Pancreas (tissue), 10 donors: ENCODE measurements around the gene SIGLEC5. TPM values are rescaled to one million over a fixed set of nuclear protein-coding genes. Genes with fewer than 3 reads are reported as not detected.

Experiments used
- ATAC-seq, 4 donors: fragments of 200-7000 bp; cut with Tn5 transposase; one replicate each; pipeline versions ENCODE4 v1.8.0 to v1.9.1; 2020; ENCODE audit warnings: mild to moderate bottlenecking in 4 of 4, moderate library complexity in 4 of 4
- DNase-seq, 6 donors: peaks; one replicate each; pipeline ENCODE4 v3.0.0-alpha.2; 2020
- FAIRE-seq: peaks from 2 replicates; lab custom pipeline; 2012; peaks lifted over from hg19 to GRCh38; lab: Jason Lieb, UNC
- H3K27ac ChIP-seq, 4 donors: fragments of 200-600 bp; sonication (generic); 1 replicate in 3 of 4; 2 replicates in 1 of 4; pipeline versions ENCODE4 v1.5.0 to v1.8.0; 2020
- H3K27me3 ChIP-seq, 4 donors: fragments of 200-600 bp; one replicate each; pipeline ENCODE4 v1.8.0; 2021
- H3K36me3 ChIP-seq, 3 donors: fragments of 200-600 bp; sonication (generic) in 1 of 3; one replicate each; pipeline versions ENCODE4 v1.5.0 to v1.8.0; 2020 to 2021
- H3K4me1 ChIP-seq, 3 donors: fragments of 200-600 bp; one replicate each; pipeline ENCODE4 v1.8.0; 2021
- H3K4me3 ChIP-seq, 4 donors: fragments of 200-600 bp; sonication (generic) in 2 of 4; one replicate each; pipeline versions ENCODE4 v1.5.0 to v1.8.0; 2020 to 2021
- H3K9me3 ChIP-seq, 4 donors: fragments of 200-600 bp; one replicate each; pipeline ENCODE4 v1.8.0; 2021
- WGBS, 2 donors: extraction: QIAGEN DNeasy Blood & Tissue Kit; methylation state at CpG; one replicate each; pipeline ENCODE4 v1.1.7; 2013; 5-methylcytosine and 5-hydroxymethylcytosine counted together
- intact Hi-C, 3 donors: fragments of 100-400 bp; cut with DNase I; formaldehyde crosslinking; loops; one replicate each; pipeline versions ENCODE4 v1.11.1 to v1.14.2; 2022
- polyA plus RNA-seq, 2 donors: library from polyadenylated mRNA; stranded (reverse); fragments of 200-250 nt; gene quantifications; one replicate each; pipeline ENCODE4 v1.2.3, GENCODE V29; 2013
- total RNA-seq, 6 donors: library from RNA; stranded (reverse); fragmentation: NEBNext Ultra II Directional in 4 of 6; extraction: Animal tissue kit (Norgen Biotek cat#: 25700) in 4 of 6; gene quantifications; one replicate each; pipeline versions ENCODE4 v1.2.1 to v1.2.4, GENCODE V29; 2021 to 2023
- TF ChIP-seq, protein P1 (sequence below), 4 donors: fragments of 200-600 bp; sonication (generic) in 3 of 4; IDR thresholded peaks; one replicate each; pipeline versions ENCODE4 v1.5.0 to v1.8.0; 2021; ENCODE audit warnings: antibody characterized with exemption in 4 of 4
- donor health status: healthy with polysubstance abuse.
- donor health status: DM: no; HTN: no; CAD: no; lungs with moderate emphysema.
- donor health status: DM: no; HTN: no; CAD: no.
- donor health status: control.
- donor health status: control.
- donor health status: Bipolar disorder and iron deficiency.
- donor health status: DM: yes; HTN: yes; CAD: no.
- donor health status: DM: no; HTN: no; CAD: no.
- donor health status: DM: no; HTN: no; CAD: no.
- donor health status: DM: yes; HTN: yes; CAD: no.

Gene SIGLEC5
- total and polyA plus RNA-seq, 8 donors: 0.05 to 0.37 (median 0.11) TPM; not detected in 5

DNA sequence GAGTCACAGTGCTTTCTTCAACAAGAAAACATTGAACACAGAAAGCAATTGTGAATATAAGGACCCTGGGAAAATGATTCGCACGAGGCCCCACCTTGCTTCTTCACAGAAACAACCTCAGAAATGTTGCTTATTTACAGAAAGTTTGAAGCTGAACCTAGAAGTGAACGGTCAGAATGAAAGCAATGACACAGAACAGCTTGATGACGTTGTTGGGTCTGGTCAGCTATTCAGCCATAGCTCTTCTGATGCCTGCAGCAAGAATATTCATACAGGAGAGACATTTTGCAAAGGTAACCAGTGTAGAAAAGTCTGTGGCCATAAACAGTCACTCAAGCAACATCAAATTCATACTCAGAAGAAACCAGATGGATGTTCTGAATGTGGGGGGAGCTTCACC, 43.4 kb downstream of the SIGLEC5 start:
- ATAC-seq: no peak
- FAIRE-seq: no peak
- DNase-seq: no peak
- TF ChIP-seq, protein P1, sequence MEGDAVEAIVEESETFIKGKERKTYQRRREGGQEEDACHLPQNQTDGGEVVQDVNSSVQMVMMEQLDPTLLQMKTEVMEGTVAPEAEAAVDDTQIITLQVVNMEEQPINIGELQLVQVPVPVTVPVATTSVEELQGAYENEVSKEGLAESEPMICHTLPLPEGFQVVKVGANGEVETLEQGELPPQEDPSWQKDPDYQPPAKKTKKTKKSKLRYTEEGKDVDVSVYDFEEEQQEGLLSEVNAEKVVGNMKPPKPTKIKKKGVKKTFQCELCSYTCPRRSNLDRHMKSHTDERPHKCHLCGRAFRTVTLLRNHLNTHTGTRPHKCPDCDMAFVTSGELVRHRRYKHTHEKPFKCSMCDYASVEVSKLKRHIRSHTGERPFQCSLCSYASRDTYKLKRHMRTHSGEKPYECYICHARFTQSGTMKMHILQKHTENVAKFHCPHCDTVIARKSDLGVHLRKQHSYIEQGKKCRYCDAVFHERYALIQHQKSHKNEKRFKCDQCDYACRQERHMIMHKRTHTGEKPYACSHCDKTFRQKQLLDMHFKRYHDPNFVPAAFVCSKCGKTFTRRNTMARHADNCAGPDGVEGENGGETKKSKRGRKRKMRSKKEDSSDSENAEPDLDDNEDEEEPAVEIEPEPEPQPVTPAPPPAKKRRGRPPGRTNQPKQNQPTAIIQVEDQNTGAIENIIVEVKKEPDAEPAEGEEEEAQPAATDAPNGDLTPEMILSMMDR (IDR thresholded peaks at IDR 0.05): no peak
- 96 to 99% methylated on average over 4 of the region's 4 CpGs for WGBS, 2 donors
- Histone ChIP-seq H3K27me3 (no peaks in the 10 kb centered on the region), H3K9me3 (peaks cover 0 to 6% (median 0%) of the 10 kb centered on the region in 4 donors), H3K4me1 (no peaks in the 10 kb centered on the region), H3K36me3 (peaks cover 0 to 27% (median 12%) of the 10 kb centered on the region in 3 donors), H3K27ac (no peak overlapping the region), H3K4me3 (no peak overlapping the region)
- intact Hi-C loops: no loop called here

- H3K27ac ChIP-seq: no peak overlapping the region
These were observed 44.0 kb downstream of the SIGLEC5 start for GRCh38 chr19:51586103-51586728.

DNA sequence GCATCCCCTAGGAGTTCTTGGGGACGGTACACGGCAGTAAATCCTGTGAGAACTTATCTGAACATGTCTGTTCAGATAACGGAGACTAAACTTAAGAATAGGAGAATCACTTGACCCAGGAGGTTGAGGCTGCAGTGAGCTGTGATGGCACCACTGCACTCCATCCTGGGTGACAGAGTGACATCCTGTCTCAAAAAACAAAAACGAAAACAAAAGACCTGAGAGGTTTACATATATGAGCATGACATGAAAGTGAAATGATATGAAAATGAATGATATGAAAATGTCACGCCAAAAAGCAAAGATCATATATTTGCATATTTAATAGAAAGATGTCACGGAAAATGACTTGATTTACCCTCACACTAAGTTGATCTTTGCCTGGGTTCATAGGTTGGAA, 53.4 kb downstream of the SIGLEC5 start:
- no peak for FAIRE-seq
- H3K27ac ChIP-seq: no peak overlapping the region
- 92 to 95% methylated on average over 6 of the region's 6 CpGs for WGBS, 2 donors
- peaks cover 6 to 9% (median 6%) of the 10 kb centered on the region in 3 donors for H3K4me1 ChIP-seq
- intact Hi-C loops: no loop called here
- H3K4me3 ChIP-seq: no peak overlapping the region
- no peak for DNase-seq
- peaks cover 0 to 7% (median 4%) of the 10 kb centered on the region in 3 donors for H3K36me3 ChIP-seq
- TF ChIP-seq, protein P1 (IDR thresholded peaks at IDR 0.05): no peak
- H3K27me3 ChIP-seq: no peaks in the 10 kb centered on the region
- no peak for ATAC-seq
- H3K9me3 ChIP-seq: no peaks in the 10 kb centered on the region

More at GRCh38 chr19:51586103-51586728, 44.0 kb downstream of the SIGLEC5 start:
- DNase-seq (no peak), ATAC-seq (no peak), FAIRE-seq (no peak)
- no peaks in the 10 kb centered on the region for H3K4me1 ChIP-seq
- TF ChIP-seq, protein P1 (IDR thresholded peaks at IDR 0.05): no peak
- H3K36me3 ChIP-seq: peaks cover 4 to 32% (median 12%) of the 10 kb centered on the region in 3 donors
- no peak overlapping the region for H3K4me3 ChIP-seq
- WGBS, 2 donors: 97 to 98% methylated on average over 1 of the region's 1 CpG
- no peaks in the 10 kb centered on the region for H3K27me3 ChIP-seq
- intact Hi-C loops: no loop called here
- H3K9me3 ChIP-seq: peaks cover 0 to 6% (median 0%) of the 10 kb centered on the region in 4 donors

DNA sequence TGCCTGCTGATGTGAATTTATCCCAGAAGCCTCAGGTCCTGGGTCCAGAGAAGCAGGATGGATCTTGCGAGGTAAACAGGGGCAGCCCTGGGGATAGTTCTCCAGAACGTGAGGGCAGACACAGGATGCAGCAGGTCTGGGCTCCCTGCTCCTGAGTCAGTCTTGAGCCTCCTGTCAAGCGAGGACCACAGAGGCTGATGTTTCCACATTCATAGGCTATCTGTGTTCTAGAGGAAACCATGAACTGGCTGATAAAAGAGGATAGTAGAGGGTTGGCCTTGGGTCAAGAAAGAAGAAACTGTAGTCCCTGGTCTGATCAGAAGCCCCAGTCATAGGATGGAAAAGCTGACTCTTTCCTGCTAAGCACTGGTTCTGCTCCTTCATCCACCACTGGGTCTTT, 56.9 kb downstream of the SIGLEC5 start:
- no peak for DNase-seq
- no peak for FAIRE-seq
- no peak for ATAC-seq
- H3K36me3 ChIP-seq: no peaks in the 10 kb centered on the region
- H3K4me3 ChIP-seq: no peak overlapping the region
- 91 to 94% methylated on average over 3 of the region's 3 CpGs for WGBS, 2 donors
- no peaks in the 10 kb centered on the region for H3K9me3 ChIP-seq
- intact Hi-C loops: no loop called here
- peaks cover 0 to 6% (median 2%) of the 10 kb centered on the region in 4 donors for H3K27me3 ChIP-seq
- peaks cover 7 to 9% (median 8%) of the 10 kb centered on the region in 3 donors for H3K4me1 ChIP-seq
- no peak overlapping the region for H3K27ac ChIP-seq
- TF ChIP-seq, protein P1 (IDR thresholded peaks at IDR 0.05): no peak

DNA sequence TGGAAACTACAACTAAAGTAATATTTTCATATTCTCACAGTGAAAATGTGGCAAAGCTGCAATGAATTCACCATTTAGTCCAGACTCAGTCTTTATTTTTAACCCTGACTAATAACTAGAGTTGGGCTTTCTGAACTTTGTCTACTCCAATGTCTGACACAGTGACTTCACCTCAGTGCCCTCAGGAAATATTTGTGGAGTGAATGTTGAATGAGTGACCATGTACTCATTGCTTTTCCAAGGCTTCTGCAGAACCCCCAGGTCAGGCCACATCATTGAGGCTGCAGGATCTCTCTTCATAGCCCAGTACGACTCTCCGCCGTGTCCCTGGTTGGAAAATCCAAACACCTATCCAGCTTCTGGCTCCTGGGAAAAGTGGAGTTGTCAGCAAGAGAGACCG, 57.3 kb downstream of the SIGLEC5 start:
- H3K27me3 ChIP-seq: peaks cover 0 to 6% (median 2%) of the 10 kb centered on the region in 4 donors
- 94 to 98% methylated on average over 4 of the region's 4 CpGs for WGBS, 2 donors
- TF ChIP-seq, protein P1 (IDR thresholded peaks at IDR 0.05): no peak
- no peaks in the 10 kb centered on the region for H3K9me3 ChIP-seq
- FAIRE-seq (no peak), ATAC-seq (no peak), DNase-seq (no peak)
- H3K4me3 ChIP-seq: no peak overlapping the region
- no peaks in the 10 kb centered on the region for H3K36me3 ChIP-seq
- no peak overlapping the region for H3K27ac ChIP-seq
- intact Hi-C loops: no loop called here
- H3K4me1 ChIP-seq: peaks cover 7 to 9% (median 8%) of the 10 kb centered on the region in 3 donors
